Karpas-422 (cell line): Measurements from ENCODE around the gene GAD2. TPM values are rescaled to one million over a fixed set of nuclear protein-coding genes. Genes with fewer than 3 reads are reported as not detected.

ENCODE experiments used
- DNase-seq: peaks from one replicate; pipeline ENCODE4 v3.0.0-alpha.2; 2015
- H2AFZ ChIP-seq: fragments of 200-600 bp; sonication (generic); 2 replicates; pipeline ENCODE4 v1.6.1; 2014; ENCODE audit warnings: antibody characterized with exemption, low read length, mixed read lengths
- H3K27ac ChIP-seq: fragments of 200-600 bp; sonication (generic); 2 replicates; pipeline ENCODE4 v1.5.1; 2014; ENCODE audit warnings: mild to moderate bottlenecking, low read length, moderate library complexity
- H3K27me3 ChIP-seq: fragments of 200-600 bp; sonication (generic); 2 replicates; pipeline ENCODE4 v1.6.1; 2014; ENCODE audit warnings: low read length, mixed read lengths
- H3K36me3 ChIP-seq: fragments of 200-600 bp; sonication (generic); 2 replicates; pipeline ENCODE4 v1.6.1; 2014; ENCODE audit warnings: low read length, mixed read lengths; ENCODE audit not compliant: insufficient read depth
- H3K4me1 ChIP-seq: fragments of 200-600 bp; sonication (generic); 2 replicates; pipeline ENCODE4 v1.6.1; 2014; ENCODE audit warnings: mild to moderate bottlenecking, low read length, mixed read lengths
- H3K4me2 ChIP-seq: fragments of 200-600 bp; sonication (generic); 2 replicates; pipeline ENCODE4 v1.6.1; 2014; ENCODE audit warnings: low read length, low read depth, mild to moderate bottlenecking; ENCODE audit not compliant: poor library complexity, severe bottlenecking
- H3K4me3 ChIP-seq: fragments of 200-600 bp; sonication (generic); 2 replicates; pipeline ENCODE4 v1.5.1; 2014; ENCODE audit warnings: mild to moderate bottlenecking, antibody characterized with exemption, low read length, mixed read lengths
- H3K79me2 ChIP-seq: fragments of 200-600 bp; sonication (generic); 2 replicates; pipeline ENCODE4 v1.6.1; 2014; ENCODE audit warnings: mild to moderate bottlenecking, low read length, mixed read lengths
- H3K9ac ChIP-seq: fragments of 200-600 bp; sonication (generic); 2 replicates; pipeline ENCODE4 v1.6.0; 2014; ENCODE audit warnings: low read length
- H3K9me2 ChIP-seq: fragments of 200-600 bp; sonication (generic), shearing (Covaris generic); replicated peaks from 2 replicates; pipeline ENCODE4 v1.6.0; 2014; ENCODE audit warnings: mild to moderate bottlenecking, low read length, moderate library complexity; ENCODE audit not compliant: insufficient read depth
- H3K9me3 ChIP-seq: fragments of 300-700, 200-600 bp; sonication (generic); 2 replicates; pipeline ENCODE4 v1.6.1; 2014; ENCODE audit warnings: low read length, mixed read lengths
- H4K20me1 ChIP-seq: fragments of 200-600 bp; sonication (generic); 2 replicates; pipeline ENCODE4 v1.6.1; 2014; ENCODE audit warnings: mild to moderate bottlenecking, antibody characterized with exemption, low read length, low read depth; ENCODE audit not compliant: insufficient read depth
- total RNA-seq: library from RNA; depleted of rRNA; stranded (reverse); fragments of >200 nt; shearing (Covaris generic); gene quantifications from 2 replicates; pipeline ENCODE4 v1.2.3, GENCODE V29; 2014; ENCODE audit warnings: low replicate concordance

The GAD2 gene
- total RNA-seq, 1 experiment from 2014 or later = not detected

DNA sequence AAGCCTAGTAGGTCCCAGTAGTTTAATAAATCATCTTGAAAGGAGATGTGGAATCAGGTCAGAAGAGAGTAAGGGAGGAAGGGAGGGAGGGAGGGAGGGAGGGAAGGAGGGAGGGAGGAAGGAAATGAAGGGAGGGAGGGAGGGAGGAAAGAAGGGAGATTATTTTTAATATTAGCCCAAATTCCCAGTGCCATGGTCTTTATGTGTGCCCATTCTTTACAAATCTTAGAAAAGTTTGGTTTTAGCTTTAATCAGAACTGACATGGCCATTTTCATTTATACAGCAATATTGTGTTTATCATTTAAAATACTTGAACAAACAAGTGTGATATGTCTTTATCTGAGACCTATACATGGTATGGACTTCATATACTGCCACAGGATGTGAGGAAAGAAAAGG is 86.8 kb downstream of the GAD2 start:
- Histone ChIP-seq H3K4me3 (no peak overlapping the region), H3K36me3 (no peaks in the 10 kb centered on the region), H3K27ac (no peak overlapping the region), H3K9ac (no peak overlapping the region), H3K9me3 (no peaks in the 10 kb centered on the region), H2AFZ (no peak overlapping the region), H3K4me1 (peaks cover 17% of the 10 kb centered on the region), H3K4me2 (no peak overlapping the region), H3K27me3 (0 out of 2 replicates have a peak, but pooled peaks cover 2% of the 10 kb centered on the region), H4K20me1 (no peaks in the 10 kb centered on the region), H3K79me2 (no peaks in the 10 kb centered on the region), H3K9me2 (no peaks in the 10 kb centered on the region)
- DNase-seq = no peak

DNA sequence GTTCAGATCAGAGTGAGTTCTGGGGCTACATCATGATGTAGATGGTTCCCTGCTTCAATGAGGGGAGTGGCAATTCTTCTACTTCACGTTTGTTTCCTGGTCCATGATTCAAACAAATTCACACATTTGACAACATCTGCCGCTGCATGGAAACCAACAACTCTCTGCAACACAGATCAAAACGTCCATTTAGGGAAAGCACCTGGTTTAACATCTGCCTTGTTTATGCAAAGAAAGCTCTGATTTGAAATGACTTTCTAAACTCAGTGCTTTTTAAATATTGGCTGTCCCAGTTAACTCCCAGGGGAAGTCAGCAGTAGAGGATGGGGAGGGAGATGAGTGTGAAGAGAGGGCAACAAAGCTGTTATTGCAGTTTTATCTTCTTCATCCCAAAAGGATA is 93.8 kb downstream of the GAD2 start:
- H4K20me1 ChIP-seq = no peaks in the 10 kb centered on the region
- H3K9me3 ChIP-seq = no peaks in the 10 kb centered on the region
- H3K4me2 ChIP-seq = peak overlapping the region; percentile 71

DNA sequence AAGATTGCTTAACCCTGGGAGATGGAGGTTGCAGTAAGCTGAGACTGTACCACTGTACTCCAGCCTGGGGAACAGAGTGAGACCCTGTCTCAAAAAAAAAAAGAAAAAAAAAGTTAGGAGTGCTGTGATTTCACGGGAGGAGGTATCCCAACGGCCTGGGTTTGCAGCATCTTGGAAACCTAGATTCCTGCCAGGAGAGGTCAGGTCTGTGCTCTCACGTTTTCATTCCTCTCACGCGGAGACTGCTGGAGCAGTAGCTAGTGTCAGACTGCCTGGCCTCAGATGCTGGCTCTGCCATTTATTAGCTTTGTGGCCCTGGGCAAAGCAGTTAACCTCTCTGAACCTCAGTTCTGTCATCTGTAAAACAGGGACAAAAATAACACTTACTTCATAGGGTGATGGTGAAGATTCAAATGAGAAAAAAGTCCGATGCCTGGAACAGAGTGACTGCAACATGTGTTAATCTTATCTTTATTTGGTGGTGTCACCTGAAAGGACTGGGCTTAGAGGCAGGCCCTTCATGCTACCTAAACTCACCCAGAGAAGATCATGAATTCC is 94.9 kb downstream of the GAD2 start:
- H3K9me2 ChIP-seq = no peaks in the 10 kb centered on the region
- H3K36me3 ChIP-seq = no peaks in the 10 kb centered on the region
- H3K4me3 ChIP-seq = peak overlapping the region; percentile 52; the same call in 1 of the 2 replicates
- peak overlapping the region; percentile 71 for H3K4me2 ChIP-seq
- peak; percentile 68 for DNase-seq
- no peaks in the 10 kb centered on the region for H3K9me3 ChIP-seq
- H2AFZ ChIP-seq = peak overlapping the region; percentile 7; the same call in 1 of the 2 replicates
- peak overlapping the region; percentile 92 for H3K27ac ChIP-seq
- no peaks in the 10 kb centered on the region for H4K20me1 ChIP-seq
- peak overlapping the region; percentile 46 for H3K9ac ChIP-seq
- H3K4me1 ChIP-seq = peaks cover 40% of the 10 kb centered on the region
- H3K79me2 ChIP-seq = no peaks in the 10 kb centered on the region
- H3K27me3 ChIP-seq = no peaks in the 10 kb centered on the region

More for the DNA sequence above, 93.8 kb downstream of the GAD2 start:
- Histone ChIP-seq H3K79me2 (no peaks in the 10 kb centered on the region), H3K4me1 (peaks cover 40% of the 10 kb centered on the region), H3K36me3 (no peaks in the 10 kb centered on the region), H3K27ac (peak overlapping the region; percentile 92), H3K4me3 (peak overlapping the region; percentile 52), H3K9me2 (no peaks in the 10 kb centered on the region), H2AFZ (peak overlapping the region; percentile 73), H3K27me3 (no peaks in the 10 kb centered on the region), H3K9ac (peak overlapping the region; percentile 56)
- peak; percentile 87 for DNase-seq

DNA sequence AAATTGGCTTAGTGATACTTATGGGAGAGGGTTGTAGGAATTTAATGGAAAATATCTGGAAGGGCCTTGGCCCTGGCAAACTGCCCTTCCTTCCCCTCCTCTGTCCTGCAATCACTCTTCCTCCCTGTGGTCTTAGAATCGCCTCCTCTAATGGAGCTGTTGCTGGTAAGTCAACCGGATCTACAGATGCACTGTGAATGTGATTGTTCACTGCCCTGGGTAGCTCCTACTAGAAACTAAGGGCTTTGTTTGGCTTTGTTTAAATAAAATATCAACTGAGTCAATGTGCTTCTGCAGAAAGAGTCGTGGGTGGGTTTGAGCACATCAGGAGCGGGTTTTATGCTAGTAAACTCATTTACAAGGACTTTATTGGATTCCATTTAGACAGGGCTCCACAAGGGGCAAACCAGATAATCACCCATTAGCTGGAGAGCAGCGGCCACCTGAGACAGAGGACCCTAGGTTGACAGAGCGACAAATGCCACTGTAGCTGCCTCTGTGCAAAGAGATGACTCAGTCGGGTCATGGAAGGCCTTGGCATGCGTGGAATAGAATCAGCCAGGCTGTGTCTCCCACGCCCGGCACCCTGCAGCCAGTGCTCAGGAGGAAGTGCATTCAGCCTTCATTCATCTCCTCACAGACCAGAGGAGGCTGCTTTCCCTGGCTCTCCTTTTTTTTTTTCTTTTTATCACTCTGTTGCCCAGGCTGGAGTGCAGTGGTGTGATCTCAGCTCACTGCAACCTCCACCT is 97.9 kb downstream of the GAD2 start:
- Histone ChIP-seq H3K9me2 (no peaks in the 10 kb centered on the region), H4K20me1 (no peaks in the 10 kb centered on the region), H3K4me3 (no peak overlapping the region), H3K27ac (no peak overlapping the region), H3K79me2 (no peaks in the 10 kb centered on the region), H3K4me2 (no peak overlapping the region), H3K36me3 (no peaks in the 10 kb centered on the region), H3K27me3 (no peaks in the 10 kb centered on the region), H3K9ac (no peak overlapping the region), H2AFZ (no peak overlapping the region), H3K4me1 (peaks cover 31% of the 10 kb centered on the region), H3K9me3 (no peaks in the 10 kb centered on the region)
- no peak for DNase-seq

DNA sequence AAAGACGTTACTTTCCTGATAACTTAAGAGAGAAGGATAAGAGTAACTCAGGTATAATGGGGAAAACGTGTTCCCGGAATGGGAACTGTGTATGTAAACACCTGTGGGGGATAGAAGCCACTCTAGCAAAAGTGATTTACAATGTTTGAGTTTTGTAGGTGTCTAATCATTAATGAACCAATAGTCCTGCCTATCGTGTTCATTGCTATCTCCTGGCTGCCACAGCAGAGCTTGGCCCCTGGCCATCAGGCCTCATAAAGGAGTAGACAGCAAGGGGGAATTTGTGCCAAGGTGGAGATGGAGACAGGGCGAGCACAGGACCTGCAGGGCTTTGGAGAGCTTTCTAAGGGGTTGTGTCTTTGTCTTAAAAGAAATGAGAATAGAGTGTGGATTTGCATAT is 102.1 kb downstream of the GAD2 start:
- H3K27me3 ChIP-seq = no peaks in the 10 kb centered on the region
- H3K36me3 ChIP-seq = no peaks in the 10 kb centered on the region
- no peak overlapping the region for H3K9ac ChIP-seq
- DNase-seq = no peak
- no peak overlapping the region for H2AFZ ChIP-seq
- H4K20me1 ChIP-seq = no peaks in the 10 kb centered on the region
- H3K4me1 ChIP-seq = no peaks in the 10 kb centered on the region; the same call in 1 of the 2 replicates
- no peak overlapping the region for H3K27ac ChIP-seq
- H3K4me2 ChIP-seq = no peak overlapping the region
- H3K9me3 ChIP-seq = no peaks in the 10 kb centered on the region
- H3K79me2 ChIP-seq = no peaks in the 10 kb centered on the region
- H3K4me3 ChIP-seq = no peak overlapping the region
- H3K9me2 ChIP-seq = no peaks in the 10 kb centered on the region

DNA sequence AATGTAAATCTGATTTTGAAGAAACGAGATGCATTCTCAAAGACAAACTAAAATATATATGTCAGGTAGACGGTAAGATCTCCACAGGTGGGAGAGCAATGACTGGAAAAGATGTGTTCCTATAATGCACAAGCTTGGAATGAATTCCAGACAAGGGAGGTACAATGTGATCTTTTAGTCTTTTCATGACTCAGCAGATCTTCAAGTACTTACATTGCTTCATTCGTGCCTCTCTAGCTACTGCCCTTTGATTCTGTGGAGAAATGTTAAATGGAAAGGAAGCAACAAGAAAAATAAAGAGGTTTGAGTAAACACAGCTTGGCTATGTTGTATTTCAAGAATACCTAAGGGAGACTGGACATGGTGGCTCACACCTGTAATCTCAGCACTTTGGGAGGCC is 106.6 kb downstream of the GAD2 start:
- DNase-seq = no peak
- H3K9me3 ChIP-seq = no peaks in the 10 kb centered on the region
- H3K4me2 ChIP-seq = no peak overlapping the region
- H3K36me3 ChIP-seq = no peaks in the 10 kb centered on the region
- H3K4me1 ChIP-seq = peaks cover 10% of the 10 kb centered on the region
- H4K20me1 ChIP-seq = no peaks in the 10 kb centered on the region
- no peaks in the 10 kb centered on the region for H3K9me2 ChIP-seq
- H3K9ac ChIP-seq = no peak overlapping the region
- no peaks in the 10 kb centered on the region for H3K27me3 ChIP-seq
- H3K27ac ChIP-seq = no peak overlapping the region
- H3K4me3 ChIP-seq = no peak overlapping the region
- no peaks in the 10 kb centered on the region for H3K79me2 ChIP-seq
- no peak overlapping the region for H2AFZ ChIP-seq

DNA sequence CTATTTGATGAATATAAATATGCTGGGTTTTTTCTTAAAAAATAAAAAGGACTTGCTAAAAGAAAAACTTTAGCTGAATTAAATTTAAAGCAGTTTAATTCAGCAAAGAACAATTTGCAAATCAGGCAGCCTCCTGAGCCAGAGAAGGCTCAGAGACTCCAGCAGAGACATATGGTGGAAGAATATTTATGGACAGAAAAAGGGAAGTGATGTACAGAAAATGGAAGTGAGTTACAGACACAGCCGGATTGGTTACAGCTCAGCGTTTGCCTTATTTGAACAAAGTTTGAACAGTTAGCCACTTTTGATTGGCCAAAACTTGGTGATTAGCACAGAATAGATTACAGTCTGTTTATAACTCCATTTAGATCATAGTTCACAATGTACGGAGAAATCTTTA is 110.3 kb downstream of the GAD2 start:
- Histone ChIP-seq H2AFZ (peak overlapping the region; percentile 46; the same call in 1 of the 2 replicates), H3K36me3 (no peaks in the 10 kb centered on the region)

DNA sequence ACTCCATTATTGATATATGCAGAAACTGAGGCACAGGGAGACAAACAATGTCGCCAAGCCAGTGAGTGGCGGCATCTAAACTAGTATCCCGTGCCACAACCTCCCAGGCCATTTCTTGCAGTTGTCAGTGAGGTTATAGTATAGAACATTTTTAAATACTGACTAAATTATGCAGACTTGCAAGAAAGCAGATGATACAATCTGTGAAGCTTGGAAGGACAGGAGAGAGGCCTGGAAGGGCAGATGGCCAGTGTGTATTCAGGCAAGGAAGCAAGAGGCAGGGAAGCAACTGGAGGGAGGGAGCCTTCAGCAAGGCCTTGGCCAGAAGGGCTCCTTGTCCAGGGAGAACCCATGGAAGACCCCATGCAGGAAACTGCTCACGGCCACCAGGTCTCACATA is 111.2 kb downstream of the GAD2 start:
- no peaks in the 10 kb centered on the region for H4K20me1 ChIP-seq

More for the DNA sequence above, 110.3 kb downstream of the GAD2 start:
- Histone ChIP-seq H3K9ac (no peak overlapping the region), H3K9me3 (no peaks in the 10 kb centered on the region), H3K9me2 (no peaks in the 10 kb centered on the region), H3K79me2 (no peaks in the 10 kb centered on the region), H3K4me2 (peak overlapping the region; percentile 36), H4K20me1 (no peaks in the 10 kb centered on the region), H3K4me1 (peaks cover 10% of the 10 kb centered on the region), H3K4me3 (no peak overlapping the region), H3K27ac (no peak overlapping the region), H3K27me3 (no peaks in the 10 kb centered on the region)
- DNase-seq = peak; percentile 65

More for the DNA sequence above, 111.2 kb downstream of the GAD2 start:
- Histone ChIP-seq H3K4me2 (no peak overlapping the region), H3K4me3 (no peak overlapping the region), H3K36me3 (no peaks in the 10 kb centered on the region), H3K9me2 (no peaks in the 10 kb centered on the region), H3K27ac (no peak overlapping the region), H3K4me1 (peaks cover 10% of the 10 kb centered on the region), H2AFZ (no peak overlapping the region), H3K27me3 (no peaks in the 10 kb centered on the region), H3K9me3 (no peaks in the 10 kb centered on the region), H3K9ac (no peak overlapping the region), H3K79me2 (no peaks in the 10 kb centered on the region)
- DNase-seq = no peak
